IMR-90 (cell line): ENCODE data around the gene HSPB1. TPM values are rescaled to one million over a fixed set of nuclear protein-coding genes. Genes with fewer than 3 reads are reported as not detected.
"Not testable (repeated sequence)": the region's sequence is repeated elsewhere in the genome, so short reads cannot be mapped to it uniquely, and the experiment has no call there.

Source experiments
- ATAC-seq: fragments of 200-7000 bp; cut with Tn5 transposase; 2 replicates; pipeline ENCODE4 v1.9.1; 2020; ENCODE audit warnings: low read depth, mild to moderate bottlenecking, moderate library complexity
- BruUV-seq: library from RNA; stranded (reverse); fragments of 400-500 nt; replicated peaks from 2 replicates; lab custom pipeline; 2021; lab: Mats Ljungman, UMichigan
- CTCF ChIA-PET: fragments of 300-600 bp; formaldehyde crosslinking; extraction: SDS; loops from one replicate; lab custom pipeline; 2021; ENCODE audit warnings: antibody characterized with exemption; lab: Yijun Ruan, JAX
- POLR2A ChIA-PET: fragments of 300-600 bp; sonication (Branson Sonifier 250); formaldehyde crosslinking; loops from one replicate; lab custom pipeline; 2022; ENCODE audit warnings: antibody characterized with exemption; ENCODE audit not compliant: unreplicated experiment; lab: Charles Lee
- DNase-seq: peaks from one replicate; pipeline ENCODE4 v3.0.0; 2013
- H2AFZ ChIP-seq: replicated peaks from 2 replicates; pipeline ENCODE3; 2013; ENCODE audit warnings: low read length, mild to moderate bottlenecking; ENCODE audit not compliant: poor library complexity
- H2AK5ac ChIP-seq: 2 replicates; pipeline ENCODE4 v1.6.1; 2013; ENCODE audit warnings: low read depth, low read length, inconsistent platforms
- H2AK9ac ChIP-seq: replicated peaks from 2 replicates; pipeline ENCODE3; 2013; ENCODE audit warnings: mild to moderate bottlenecking, low read depth, low read length, moderate library complexity; ENCODE audit not compliant: poor library complexity
- H2BK120ac ChIP-seq: 2 replicates; pipeline ENCODE4 v1.6.1; 2013; ENCODE audit warnings: low read depth, low read length, inconsistent platforms
- H2BK15ac ChIP-seq: 3 replicates; pipeline ENCODE4 v1.6.1; 2013; ENCODE audit warnings: low read depth, low read length, inconsistent platforms
- H2BK20ac ChIP-seq: 2 replicates; pipeline ENCODE4 v1.6.1; 2013; ENCODE audit warnings: low read depth, mild to moderate bottlenecking, inconsistent platforms, low read length, moderate library complexity
- H2BK5ac ChIP-seq: 2 replicates; pipeline ENCODE4 v1.6.1; 2013; ENCODE audit warnings: mild to moderate bottlenecking, low read depth, low read length, inconsistent platforms; ENCODE audit not compliant: poor library complexity, severe bottlenecking
- H3K14ac ChIP-seq: replicated peaks from 2 replicates; pipeline ENCODE4 v1.6.1; 2013; ENCODE audit warnings: low read depth, low read length, inconsistent platforms
- H3K18ac ChIP-seq: 2 replicates; pipeline ENCODE4 v1.6.1; 2013; ENCODE audit warnings: low read depth, low read length, control low read depth
- H3K23ac ChIP-seq: 2 replicates; pipeline ENCODE4 v1.6.1; 2013; ENCODE audit warnings: low read depth, low read length, inconsistent platforms
- H3K27ac ChIP-seq: 2 replicates; pipeline ENCODE4 v1.5.1; 2013; ENCODE audit warnings: mild to moderate bottlenecking, control low read depth, low read length; ENCODE audit not compliant: insufficient read depth
- H3K27me3 ChIP-seq: 2 replicates; pipeline ENCODE4 v1.6.1; 2013; ENCODE audit warnings: low read length; ENCODE audit not compliant: control insufficient read depth, insufficient read depth
- H3K36me3 ChIP-seq: 2 replicates; pipeline ENCODE4 v1.6.1; 2013; ENCODE audit warnings: low read length, mixed read lengths; ENCODE audit not compliant: control insufficient read depth, insufficient read depth
- H3K4ac ChIP-seq: 2 replicates; pipeline ENCODE4 v1.6.1; 2013; ENCODE audit warnings: low read depth, low read length, inconsistent platforms
- H3K4me1 ChIP-seq: 2 replicates; pipeline ENCODE4 v1.6.1; 2013; ENCODE audit warnings: low read length, mixed read lengths; ENCODE audit not compliant: control insufficient read depth, insufficient read depth
- H3K4me2 ChIP-seq: 2 replicates; pipeline ENCODE4 v1.6.1; 2013; ENCODE audit warnings: low read depth, mild to moderate bottlenecking, control low read depth, low read length, moderate library complexity
- H3K4me3 ChIP-seq: 2 replicates; pipeline ENCODE4 v1.5.1; 2013; ENCODE audit warnings: low read depth, mild to moderate bottlenecking, control low read depth, low read length, moderate library complexity; ENCODE audit not compliant: insufficient read depth
- H3K56ac ChIP-seq: 2 replicates; pipeline ENCODE4 v1.6.1; 2013; ENCODE audit warnings: low read length, inconsistent platforms; ENCODE audit not compliant: insufficient read depth; ENCODE audit errors: extremely low read depth
- H3K79me1 ChIP-seq, 2 experiments: 2 replicates each; pipeline ENCODE4 v1.6.1; 2013; ENCODE audit warnings: low read length in 2 of 2, inconsistent platforms in 1 of 2, low read depth in 1 of 2
- H3K9ac ChIP-seq: 2 replicates; pipeline ENCODE4 v1.6.1; 2013; ENCODE audit warnings: low read depth, low read length, control low read depth
- H3K9me1 ChIP-seq: 2 replicates; pipeline ENCODE4 v1.6.1; 2013; ENCODE audit warnings: low read length, inconsistent platforms; ENCODE audit not compliant: insufficient read depth
- H3K9me3 ChIP-seq: 2 replicates; pipeline ENCODE4 v1.6.1; 2013; ENCODE audit warnings: low read length; ENCODE audit not compliant: control insufficient read depth, insufficient read depth
- H4K20me1 ChIP-seq: 2 replicates; pipeline ENCODE4 v1.6.1; 2013; ENCODE audit warnings: low read length, inconsistent platforms; ENCODE audit not compliant: insufficient read depth
- H4K5ac ChIP-seq: 2 replicates; pipeline ENCODE4 v1.6.1; 2013; ENCODE audit warnings: mild to moderate bottlenecking, low read depth, low read length, control low read depth
- H4K8ac ChIP-seq, 2 experiments: 2 replicates each; pipeline ENCODE4 v1.6.1; 2013; ENCODE audit warnings: low read depth in 2 of 2, low read length in 2 of 2, control low read depth in 1 of 2, inconsistent platforms in 1 of 2
- H4K91ac ChIP-seq: 2 replicates; pipeline ENCODE4 v1.6.1; 2013; ENCODE audit warnings: low read depth, low read length, inconsistent platforms; ENCODE audit not compliant: insufficient read depth
- WGBS, 2 experiments: methylation state at CpG; one replicate each; pipeline versions ENCODE4 v1.1.5 to v1.1.7; 2013; ENCODE audit warnings: missing lambda C conversion rate in 2 of 2; ENCODE audit not compliant: insufficient read length in 1 of 2; ENCODE audit errors: extremely low coverage in 2 of 2; 5-methylcytosine and 5-hydroxymethylcytosine counted together
- dilution Hi-C: fragments of 300-500 bp; cut with HindIII; formaldehyde crosslinking; loops from one replicate; pipeline ENCODE4 v1.14.3; 2018; ENCODE audit warnings: low sequenced_read_pairs; ENCODE audit not compliant: unreplicated experiment
- in situ Hi-C: fragments of 300-500 bp; cut with MboI; formaldehyde crosslinking; loops from 3 replicates; pipeline ENCODE4 v1.14.3; 2019; ENCODE audit warnings: low sequenced_read_pairs, inconsistent platforms, mixed read lengths
- intact Hi-C: fragments of 100-400 bp; cut with micrococcal nuclease; formaldehyde crosslinking; loops from 2 replicates; pipeline ENCODE4 v1.10.0; 2022
- polyA plus RNA-seq, 3 experiments: library from polyadenylated mRNA; depleted of rRNA; stranded (reverse); fragments of >200 nt; gene quantifications; 2 replicates each; pipeline ENCODE4 v1.2.3, GENCODE V29; 2012; ENCODE audit warnings: low replicate concordance in 1 of 3
- total RNA-seq: library from RNA; depleted of rRNA; stranded (reverse); fragments of >200 nt; gene quantifications from 2 replicates; pipeline ENCODE4 v1.2.3, GENCODE V29; 2012

Gene HSPB1
- total and polyA plus RNA-seq, 2 of the 4 experiments (the other 2 are of a cell fraction) = 33.2 to 1,363 TPM

DNA sequence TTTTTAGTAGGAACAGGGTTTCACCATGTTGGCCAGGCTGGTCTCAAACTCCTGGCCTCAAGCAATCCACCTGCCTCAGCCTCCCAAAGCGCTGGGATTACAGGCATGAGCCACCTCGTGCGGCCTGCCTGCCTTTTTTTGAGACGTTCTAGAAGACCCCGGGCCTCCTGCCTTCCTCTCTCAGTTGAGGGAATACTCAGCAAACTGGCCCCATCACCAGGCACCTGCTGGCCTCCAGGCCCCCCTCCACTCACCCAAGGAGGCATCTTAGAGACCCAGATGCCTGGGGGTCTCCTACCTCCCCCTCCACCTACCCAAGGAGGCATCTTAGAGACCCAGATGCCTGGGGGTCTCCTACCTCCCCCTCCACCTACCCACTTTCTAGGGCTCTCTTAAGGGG, 9.6 kb upstream of the HSPB1 start:
- peak overlapping the region in 1 of 2 experiments; percentile 92; a peak in 1 of 4 replicates for H4K8ac ChIP-seq
- H4K20me1 ChIP-seq, H3K27me3 ChIP-seq, DNase-seq, H3K9me3 ChIP-seq, H2AFZ ChIP-seq, in situ Hi-C loops, H3K18ac ChIP-seq, BruUV-seq, H4K5ac ChIP-seq, dilution Hi-C loops, H3K4me2 ChIP-seq, H3K23ac ChIP-seq, H3K36me3 ChIP-seq, H3K4me3 ChIP-seq, intact Hi-C loops, H2AK5ac ChIP-seq, H3K56ac ChIP-seq, H3K9ac ChIP-seq, H3K14ac ChIP-seq, ATAC-seq: not testable (repeated sequence)
- H3K4ac ChIP-seq = peak overlapping the region; percentile 97
- peak overlapping the region; percentile 97; the same call in 1 of the 2 replicates for H3K27ac ChIP-seq
- POLR2A ChIA-PET = interaction anchor here (0.6 to 1.3 kb wide), 2 partner anchors 30 to 66 kb away, joined by 3 to 19 read pairs; partner anchors contain the start of gene YWHAG
- H3K4me1 ChIP-seq = peaks cover 32% of the 10 kb centered on the region
- CTCF ChIA-PET = interaction anchor here (0.9 kb wide), 1 partner anchor 21 kb away, joined by 8 read pairs; no protein-coding TSS in a partner anchor
- H2BK120ac ChIP-seq = peak overlapping the region; percentile 92; the same call in 1 of the 2 replicates
- H2BK5ac ChIP-seq = peak overlapping the region; percentile 96
- peak overlapping the region; percentile 0 for H2AK9ac ChIP-seq
- H2BK20ac ChIP-seq = peak overlapping the region; percentile 70; the same call in 1 of the 2 replicates
- 73% methylated on average over 3 of the region's 5 CpGs; no CpG with 5 or more reads in 1 of the 2 experiments for WGBS, 2 experiments
- H4K91ac ChIP-seq = peak overlapping the region; percentile 90
- H3K79me1 ChIP-seq = peaks cover 0 to 26% of the 10 kb centered on the region in 2 experiments; a peak in 2 of 4 replicates
- H2BK15ac ChIP-seq = peak overlapping the region; percentile 99; the same call in 2 of the 3 replicates
- peaks cover 23% of the 10 kb centered on the region for H3K9me1 ChIP-seq
